Lower leg skin (tissue), 3 donors: ENCODE results near the gene CAP2.

Source experiments
- POLR2A ChIP-seq, 2 donors: fragments of 450-650 bp; IDR thresholded peaks; one replicate each; pipeline ENCODE4 v1.6.1; 2016 to 2017; ENCODE audit warnings: antibody characterized with exemption in 2 of 2, mild to moderate bottlenecking in 1 of 2, moderate library complexity in 1 of 2
- TF ChIP-seq, protein P1 (sequence below), 3 donors: fragments of 450-650 bp; IDR thresholded peaks; one replicate each; pipeline ENCODE4 v1.5.1; 2016; ENCODE audit warnings: antibody characterized with exemption in 3 of 3, mild to moderate bottlenecking in 3 of 3, moderate library complexity in 2 of 3

GRCh38 chr6:17565399-17565798, 172.0 kb downstream of the CAP2 start:
- TF ChIP-seq, protein P1, sequence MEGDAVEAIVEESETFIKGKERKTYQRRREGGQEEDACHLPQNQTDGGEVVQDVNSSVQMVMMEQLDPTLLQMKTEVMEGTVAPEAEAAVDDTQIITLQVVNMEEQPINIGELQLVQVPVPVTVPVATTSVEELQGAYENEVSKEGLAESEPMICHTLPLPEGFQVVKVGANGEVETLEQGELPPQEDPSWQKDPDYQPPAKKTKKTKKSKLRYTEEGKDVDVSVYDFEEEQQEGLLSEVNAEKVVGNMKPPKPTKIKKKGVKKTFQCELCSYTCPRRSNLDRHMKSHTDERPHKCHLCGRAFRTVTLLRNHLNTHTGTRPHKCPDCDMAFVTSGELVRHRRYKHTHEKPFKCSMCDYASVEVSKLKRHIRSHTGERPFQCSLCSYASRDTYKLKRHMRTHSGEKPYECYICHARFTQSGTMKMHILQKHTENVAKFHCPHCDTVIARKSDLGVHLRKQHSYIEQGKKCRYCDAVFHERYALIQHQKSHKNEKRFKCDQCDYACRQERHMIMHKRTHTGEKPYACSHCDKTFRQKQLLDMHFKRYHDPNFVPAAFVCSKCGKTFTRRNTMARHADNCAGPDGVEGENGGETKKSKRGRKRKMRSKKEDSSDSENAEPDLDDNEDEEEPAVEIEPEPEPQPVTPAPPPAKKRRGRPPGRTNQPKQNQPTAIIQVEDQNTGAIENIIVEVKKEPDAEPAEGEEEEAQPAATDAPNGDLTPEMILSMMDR (IDR thresholded peaks at IDR 0.05): no peak
- no peak for TF ChIP-seq POLR2A (IDR thresholded peaks at IDR 0.05)
